ENCODE measurements around the gene PNMA3.
"Not testable (repeated sequence)": the region's sequence is repeated elsewhere in the genome, so short reads cannot be mapped to it uniquely, and the experiment has no call there.

Gene PNMA3, protein sequence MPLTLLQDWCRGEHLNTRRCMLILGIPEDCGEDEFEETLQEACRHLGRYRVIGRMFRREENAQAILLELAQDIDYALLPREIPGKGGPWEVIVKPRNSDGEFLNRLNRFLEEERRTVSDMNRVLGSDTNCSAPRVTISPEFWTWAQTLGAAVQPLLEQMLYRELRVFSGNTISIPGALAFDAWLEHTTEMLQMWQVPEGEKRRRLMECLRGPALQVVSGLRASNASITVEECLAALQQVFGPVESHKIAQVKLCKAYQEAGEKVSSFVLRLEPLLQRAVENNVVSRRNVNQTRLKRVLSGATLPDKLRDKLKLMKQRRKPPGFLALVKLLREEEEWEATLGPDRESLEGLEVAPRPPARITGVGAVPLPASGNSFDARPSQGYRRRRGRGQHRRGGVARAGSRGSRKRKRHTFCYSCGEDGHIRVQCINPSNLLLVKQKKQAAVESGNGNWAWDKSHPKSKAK

DNA sequence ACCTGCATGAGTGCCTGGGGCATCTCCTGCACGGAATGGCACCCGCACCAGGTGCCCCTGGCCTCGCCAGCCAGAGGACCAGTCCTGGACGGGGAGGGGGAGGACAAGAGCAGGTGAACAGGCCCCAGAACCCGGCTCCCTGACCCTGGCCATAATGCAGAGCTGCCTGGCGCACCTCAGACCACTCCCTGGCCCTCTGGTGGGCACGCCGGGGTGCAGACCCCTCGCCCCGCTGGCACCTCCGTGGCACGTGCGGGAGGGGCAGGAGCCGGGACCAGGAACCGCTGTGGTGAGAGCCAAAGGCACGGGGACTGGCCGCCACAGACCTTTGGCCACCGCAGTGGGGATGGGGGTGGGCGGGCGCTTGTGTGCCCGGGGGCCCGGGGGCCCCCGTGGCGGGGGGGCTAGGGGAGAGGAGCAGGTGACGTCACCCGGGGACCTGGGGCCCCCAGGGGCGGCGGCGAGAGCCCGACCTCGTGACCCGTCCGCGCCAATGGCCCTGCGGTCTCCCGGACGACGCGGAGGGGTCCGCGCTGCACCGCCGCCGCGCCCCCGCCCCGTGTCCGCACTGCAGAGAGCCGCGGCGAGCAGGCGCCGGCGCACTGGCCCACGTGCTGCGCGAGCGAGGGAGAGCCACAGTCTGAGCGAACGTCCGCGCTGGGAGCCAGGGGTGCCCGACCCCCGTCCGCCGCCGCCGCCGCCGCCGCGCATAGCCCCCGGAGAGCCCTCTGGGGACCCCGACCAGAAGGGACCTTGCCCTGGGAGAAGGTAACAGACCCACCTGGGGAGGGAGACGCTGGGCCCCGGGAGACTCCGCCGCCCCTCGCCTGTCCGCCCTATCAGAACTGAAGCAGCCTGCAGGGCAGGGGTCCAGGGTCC lies at the start of gene PNMA3:
Gene PNMA3 (plus strand): TSS at position 600 of the 879 bp plus-strand sequence. CDS start 586 bp downstream, outside the sequence.
- in situ Hi-C loops (cut with MboI; ENCODE audit: low pct_unique_long_range_greater_than_20kb, low sequenced_read_pairs) = no loop called here
- DNase-seq = no peak

DNA sequence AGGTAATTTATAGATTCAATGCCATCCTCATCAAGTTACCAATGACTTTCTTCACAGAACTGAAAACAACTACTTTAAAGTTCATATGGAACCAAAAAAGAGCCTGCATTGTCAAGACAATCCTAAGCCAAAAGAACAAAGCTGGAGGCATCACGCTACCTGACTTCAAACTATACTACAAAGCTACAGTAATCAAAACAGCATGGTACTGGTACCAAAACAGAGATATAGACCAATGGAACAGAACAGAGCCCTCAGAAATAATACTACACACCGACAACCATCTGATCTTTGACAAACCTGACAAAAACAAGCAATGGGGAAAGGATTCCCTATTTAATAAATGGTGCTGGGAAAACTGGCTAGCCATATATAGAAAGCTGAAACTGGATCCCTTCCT lies 39.1 kb upstream of the PNMA3 start:
- in situ Hi-C loops (cut with MboI; ENCODE audit: low pct_unique_long_range_greater_than_20kb, low sequenced_read_pairs); DNase-seq: not testable (repeated sequence)

DNA sequence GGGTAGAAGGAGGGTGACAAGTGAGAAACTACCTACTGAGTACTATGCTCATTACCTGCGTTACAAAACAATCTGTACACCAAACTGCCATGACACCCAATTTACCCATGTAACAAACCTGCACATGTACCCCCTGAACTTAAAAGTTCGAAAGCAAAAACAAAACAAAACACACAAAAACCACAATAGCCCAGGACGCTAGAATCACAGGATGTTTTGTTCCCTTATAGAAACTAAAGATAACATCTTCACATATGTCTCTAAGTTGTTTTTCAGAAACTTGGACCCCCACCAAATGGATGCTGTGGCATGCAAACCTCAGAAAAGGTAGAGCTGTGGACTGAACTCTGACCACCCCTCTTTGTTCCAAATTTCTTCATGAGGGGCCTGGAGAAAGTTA lies 37.1 kb upstream of the PNMA3 start:
- in situ Hi-C loops (cut with MboI; ENCODE audit: low pct_unique_long_range_greater_than_20kb, low sequenced_read_pairs) = no loop called here

DNA sequence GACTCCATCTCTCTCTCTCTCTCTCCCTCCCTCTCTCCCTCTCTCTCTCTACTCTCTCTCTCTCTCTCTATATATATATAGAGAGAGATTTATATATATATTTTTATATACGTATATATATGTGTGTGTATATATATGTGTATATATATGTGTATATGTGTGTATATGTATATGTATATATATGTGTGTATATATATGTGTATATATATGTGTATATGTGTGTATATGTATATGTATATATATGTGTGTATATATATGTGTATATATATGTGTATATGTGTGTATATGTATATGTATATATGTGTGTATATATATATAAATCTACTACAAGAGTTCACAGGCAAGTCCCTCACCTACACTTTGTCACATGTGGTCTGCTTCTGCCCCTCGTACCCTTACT lies 29.8 kb upstream of the PNMA3 start:
- in situ Hi-C loops (cut with MboI; ENCODE audit: low pct_unique_long_range_greater_than_20kb, low sequenced_read_pairs); DNase-seq: not testable (repeated sequence)

More for the DNA sequence above, 37.1 kb upstream of the PNMA3 start:
- DNase-seq = no peak

DNA sequence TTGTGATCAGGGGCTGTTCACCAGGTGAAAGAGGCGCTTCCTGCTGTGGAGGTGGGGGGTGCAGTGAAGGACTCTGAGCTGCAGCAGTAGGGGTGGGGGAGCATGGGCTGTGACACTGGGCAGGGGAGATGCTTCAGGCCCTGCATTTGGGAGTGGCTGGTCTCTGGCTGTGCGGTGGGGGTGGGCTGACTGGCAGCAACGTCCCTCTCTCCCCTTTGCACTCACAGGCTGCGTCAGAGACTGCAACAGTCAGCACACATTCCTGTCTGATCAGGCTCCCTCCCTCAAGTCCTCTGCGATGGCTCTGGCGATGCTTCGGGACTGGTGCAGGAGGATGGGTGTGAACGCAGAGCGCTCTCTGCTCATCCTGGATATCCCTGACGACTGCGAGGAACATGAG lies 27.8 kb upstream of the PNMA3 start:
- in situ Hi-C loops (cut with MboI; ENCODE audit: low pct_unique_long_range_greater_than_20kb, low sequenced_read_pairs); DNase-seq: not testable (repeated sequence)

DNA sequence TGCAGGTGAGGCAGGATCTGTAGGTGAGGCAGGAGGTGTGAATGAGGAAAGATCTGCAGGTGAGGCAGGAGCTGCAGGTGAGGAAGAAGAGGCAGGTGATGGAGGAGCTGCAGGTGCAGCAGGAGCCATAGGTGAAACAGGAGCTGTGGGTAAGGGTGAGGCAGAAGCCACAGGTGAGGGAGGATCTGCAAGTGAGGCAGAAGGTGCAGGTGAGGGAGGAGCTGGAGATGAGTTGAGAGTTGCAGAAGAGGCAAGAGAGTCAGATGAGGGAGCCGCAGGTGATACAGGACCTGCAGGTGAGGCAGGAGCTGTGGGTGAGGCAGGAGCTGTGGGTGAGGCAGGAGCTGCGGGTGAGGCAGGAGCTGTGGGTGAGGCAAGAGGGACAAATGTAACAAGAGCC lies 27.1 kb upstream of the PNMA3 start:
- in situ Hi-C loops (cut with MboI; ENCODE audit: low pct_unique_long_range_greater_than_20kb, low sequenced_read_pairs) = no loop called here
- no peak for DNase-seq

DNA sequence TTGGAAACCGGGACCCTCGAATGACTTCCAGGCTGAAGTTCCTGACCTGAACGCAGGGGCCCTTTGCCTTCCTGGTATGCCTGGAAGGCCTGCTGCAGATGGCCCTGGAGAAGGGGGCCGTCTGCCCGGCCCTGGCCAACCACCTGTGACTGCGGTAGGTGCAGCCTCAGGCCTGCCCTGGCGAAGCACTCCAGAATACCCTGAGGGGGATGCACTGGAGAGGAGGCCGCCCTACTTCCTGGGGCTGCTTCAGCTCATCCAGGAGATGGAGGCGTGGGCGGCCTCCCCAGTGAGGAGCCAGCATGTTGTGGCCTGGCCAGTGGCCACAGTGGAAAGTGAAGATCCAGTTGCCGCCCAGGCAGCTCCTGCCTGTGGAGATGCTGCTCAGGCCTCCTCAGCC lies 26.4 kb upstream of the PNMA3 start:
- in situ Hi-C loops (cut with MboI; ENCODE audit: low pct_unique_long_range_greater_than_20kb, low sequenced_read_pairs) = no loop called here

DNA sequence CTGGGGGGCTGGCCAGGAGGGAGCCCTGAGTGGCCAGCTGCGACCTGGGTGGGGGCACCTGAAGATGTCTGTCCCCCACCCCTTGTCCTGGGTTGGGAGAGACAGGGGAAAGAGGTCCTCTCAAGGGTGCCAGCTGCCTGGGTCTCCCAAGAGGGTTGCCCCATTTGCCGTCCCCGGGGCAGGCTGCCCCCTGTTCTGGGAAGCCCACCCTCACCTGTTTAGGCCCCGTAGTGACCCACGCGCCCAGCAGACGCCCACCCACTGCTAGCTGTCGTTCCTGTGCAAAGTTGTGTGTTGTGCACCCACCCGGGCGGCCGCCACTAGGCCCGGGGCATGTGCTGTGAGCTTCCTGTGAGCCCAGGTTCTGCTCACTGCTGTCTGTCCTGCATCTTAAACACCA lies 25.5 kb upstream of the PNMA3 start:
- no peak for DNase-seq
- in situ Hi-C loops (cut with MboI; ENCODE audit: low pct_unique_long_range_greater_than_20kb, low sequenced_read_pairs) = no loop called here

More for the DNA sequence above, 26.4 kb upstream of the PNMA3 start:
- DNase-seq = no peak

DNA sequence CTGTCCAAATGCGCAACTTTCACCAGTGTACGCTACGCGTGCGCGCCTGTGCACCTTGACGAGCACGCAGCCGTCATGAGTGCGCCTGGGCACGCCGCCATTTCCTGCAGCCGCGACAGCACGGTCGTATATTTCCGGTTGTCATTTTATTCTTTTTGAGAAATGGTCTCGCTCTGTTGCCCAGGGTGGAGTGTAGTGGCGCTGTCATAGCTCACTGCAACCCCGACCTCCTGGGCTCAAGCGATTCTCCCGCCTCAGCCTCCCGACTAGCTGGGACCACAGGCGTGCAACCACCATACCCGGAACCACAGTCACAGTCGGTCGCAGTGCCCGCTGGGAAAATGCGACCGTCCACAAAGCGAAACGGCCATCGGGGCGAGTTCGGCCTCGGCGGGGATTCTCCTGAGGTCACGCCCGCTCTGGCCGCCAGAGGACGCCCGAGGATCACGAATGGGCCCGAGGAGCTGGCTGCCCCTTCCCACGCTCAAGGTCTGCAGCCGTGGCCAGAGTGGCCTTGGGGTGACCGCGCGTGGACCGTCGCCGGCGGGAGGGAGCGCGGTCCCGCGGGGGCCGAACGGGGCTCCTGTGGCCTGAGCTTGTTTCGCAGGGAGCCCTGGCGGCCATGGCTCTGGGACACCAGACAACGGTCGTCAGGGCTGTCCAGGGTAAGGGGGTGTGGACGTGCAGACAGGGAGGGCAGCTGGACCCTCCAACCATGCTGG lies 23.7 kb upstream of the PNMA3 start:
- peak; percentile 75 for DNase-seq
- in situ Hi-C loops (cut with MboI; ENCODE audit: low pct_unique_long_range_greater_than_20kb, low sequenced_read_pairs) = no loop called here

DNA sequence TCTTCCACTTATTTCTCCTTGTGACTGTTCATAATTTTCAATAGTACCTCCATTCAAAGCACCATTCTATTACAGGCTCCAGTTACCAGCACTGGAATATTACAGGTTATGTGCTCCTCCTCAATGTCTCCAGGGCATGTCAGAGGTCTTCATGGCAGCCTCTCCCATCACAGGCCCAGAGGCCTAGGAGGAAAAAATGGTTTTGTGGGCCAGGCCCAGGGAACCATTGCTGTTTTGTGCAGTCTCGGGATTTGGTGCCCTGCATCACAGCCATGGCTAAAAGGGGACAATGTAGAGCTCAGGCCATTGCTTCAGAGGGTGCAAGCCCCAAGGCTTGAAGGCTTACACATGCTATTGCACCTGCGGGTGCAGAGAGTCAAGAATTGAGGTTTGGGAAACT lies 7.2 kb upstream of the PNMA3 start:
- in situ Hi-C loops (cut with MboI; ENCODE audit: low pct_unique_long_range_greater_than_20kb, low sequenced_read_pairs) = no loop called here
- no peak for DNase-seq

DNA sequence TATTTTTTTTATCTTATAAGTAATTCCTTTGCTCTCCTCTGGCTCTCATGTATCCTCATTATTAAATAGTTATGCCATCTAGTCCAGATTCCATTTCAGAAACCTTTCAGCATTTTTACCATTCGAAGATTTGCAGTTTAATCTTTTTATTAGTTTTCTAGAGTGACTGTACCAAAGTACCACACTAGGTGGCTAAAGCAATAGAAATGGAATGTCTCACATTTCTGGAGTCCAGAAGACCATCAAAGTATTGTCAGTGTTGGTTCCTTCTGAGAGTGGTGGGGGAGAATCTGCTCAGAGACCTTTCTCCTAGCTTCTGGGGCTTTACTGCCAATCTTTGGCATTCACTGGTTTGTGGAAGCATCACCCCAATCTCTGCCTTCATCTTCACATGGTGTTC lies 3.7 kb upstream of the PNMA3 start:
- DNase-seq = no peak
- in situ Hi-C loops (cut with MboI; ENCODE audit: low pct_unique_long_range_greater_than_20kb, low sequenced_read_pairs) = no loop called here

DNA sequence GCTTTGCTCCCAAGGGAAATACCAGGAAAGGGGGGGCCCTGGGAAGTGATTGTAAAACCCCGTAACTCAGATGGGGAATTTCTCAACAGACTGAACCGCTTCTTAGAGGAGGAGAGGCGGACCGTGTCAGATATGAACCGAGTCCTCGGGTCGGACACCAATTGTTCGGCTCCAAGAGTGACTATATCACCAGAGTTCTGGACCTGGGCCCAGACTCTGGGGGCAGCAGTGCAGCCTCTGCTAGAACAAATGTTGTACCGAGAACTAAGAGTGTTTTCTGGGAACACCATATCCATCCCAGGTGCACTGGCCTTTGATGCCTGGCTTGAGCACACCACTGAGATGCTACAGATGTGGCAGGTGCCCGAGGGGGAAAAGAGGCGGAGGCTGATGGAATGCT lies 1.0 kb downstream of the PNMA3 start:
- in situ Hi-C loops (cut with MboI; ENCODE audit: low pct_unique_long_range_greater_than_20kb, low sequenced_read_pairs) = no loop called here
- DNase-seq = no peak

DNA sequence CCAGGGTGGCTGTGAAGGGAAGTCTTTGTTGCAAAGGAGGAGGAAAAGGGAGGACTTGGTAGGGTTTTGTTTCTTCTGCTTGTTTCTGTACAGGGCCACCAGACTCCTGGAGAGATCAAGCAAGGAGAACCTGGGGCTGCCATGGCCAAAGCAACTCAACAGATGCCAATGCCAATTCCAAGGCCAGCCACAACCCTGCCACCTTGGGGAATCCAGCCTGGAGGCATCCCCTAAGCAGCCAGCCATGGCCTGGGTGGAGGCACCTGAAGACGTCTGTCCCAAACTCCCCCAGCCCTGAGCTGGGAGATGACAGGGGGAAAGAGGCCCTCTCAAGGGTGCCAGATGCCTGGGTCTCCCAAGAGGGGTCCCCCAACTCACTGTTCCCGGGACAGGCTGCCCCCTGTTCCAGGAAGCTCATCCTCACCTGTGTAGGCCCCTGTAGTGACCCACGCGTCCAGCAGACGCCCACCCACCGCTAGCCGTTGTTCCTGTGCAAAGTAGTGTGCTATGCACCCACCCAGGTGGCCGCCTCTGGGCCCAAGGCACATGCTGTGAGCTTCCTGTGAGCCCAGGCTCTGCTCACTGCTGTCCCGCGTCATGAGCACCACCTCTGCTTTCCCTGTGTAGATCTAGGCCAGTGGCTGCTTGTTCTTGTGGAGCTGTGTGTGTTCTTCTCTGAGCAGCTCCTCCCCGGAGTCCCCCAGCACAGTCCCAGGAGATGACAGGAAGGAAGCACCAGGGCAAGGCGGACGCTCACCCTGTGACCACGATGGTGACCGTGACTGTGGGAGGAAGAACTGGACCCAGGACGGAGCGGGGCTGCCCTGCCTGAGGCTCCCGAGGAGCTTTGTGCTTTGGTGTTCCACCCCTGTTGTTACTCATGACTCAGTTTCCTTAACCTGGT lies 3.2 kb downstream of the PNMA3 start:
- in situ Hi-C loops (cut with MboI; ENCODE audit: low pct_unique_long_range_greater_than_20kb, low sequenced_read_pairs) = no loop called here
- no peak for DNase-seq

DNA sequence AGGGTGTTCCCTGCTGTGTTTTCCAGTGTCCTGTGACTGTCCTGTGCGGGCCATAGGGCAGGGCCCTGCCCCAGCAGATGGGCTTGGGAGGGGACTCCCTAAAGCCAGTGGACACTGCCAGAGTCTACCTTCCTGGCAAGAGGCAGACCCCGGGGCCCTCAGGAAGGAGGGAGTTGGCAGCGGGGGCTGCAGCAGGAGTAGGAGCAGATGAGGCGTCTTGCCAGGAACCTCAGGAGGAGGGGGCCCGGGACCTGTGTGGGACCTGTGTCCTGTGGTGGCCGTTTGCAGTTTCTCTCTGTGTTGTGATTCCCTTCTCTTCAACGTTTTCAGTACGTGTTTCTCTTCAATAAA lies 3.8 kb downstream of the PNMA3 start:
- in situ Hi-C loops (cut with MboI; ENCODE audit: low pct_unique_long_range_greater_than_20kb, low sequenced_read_pairs) = no loop called here
- DNase-seq = no peak

DNA sequence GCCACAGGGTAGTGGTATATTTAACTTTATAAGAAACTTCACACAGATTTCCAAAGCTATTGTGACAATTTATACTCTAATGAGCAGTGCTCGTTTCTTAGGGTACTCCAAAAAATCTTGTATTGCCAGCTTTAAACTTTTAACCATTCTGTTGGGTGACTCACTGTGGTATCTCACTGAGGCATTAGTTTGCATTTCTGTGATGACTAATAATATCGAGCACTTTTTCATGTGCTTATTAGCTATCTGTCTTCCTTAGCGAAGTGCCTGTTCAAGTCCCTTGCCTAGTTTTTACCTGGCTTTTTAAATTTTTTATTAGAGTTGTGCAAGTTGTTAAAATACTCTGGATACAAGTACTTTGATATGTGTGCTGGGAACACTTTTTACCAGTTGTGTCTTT lies 5.5 kb downstream of the PNMA3 start:
- DNase-seq = no peak
- in situ Hi-C loops (cut with MboI; ENCODE audit: low pct_unique_long_range_greater_than_20kb, low sequenced_read_pairs) = no loop called here

DNA sequence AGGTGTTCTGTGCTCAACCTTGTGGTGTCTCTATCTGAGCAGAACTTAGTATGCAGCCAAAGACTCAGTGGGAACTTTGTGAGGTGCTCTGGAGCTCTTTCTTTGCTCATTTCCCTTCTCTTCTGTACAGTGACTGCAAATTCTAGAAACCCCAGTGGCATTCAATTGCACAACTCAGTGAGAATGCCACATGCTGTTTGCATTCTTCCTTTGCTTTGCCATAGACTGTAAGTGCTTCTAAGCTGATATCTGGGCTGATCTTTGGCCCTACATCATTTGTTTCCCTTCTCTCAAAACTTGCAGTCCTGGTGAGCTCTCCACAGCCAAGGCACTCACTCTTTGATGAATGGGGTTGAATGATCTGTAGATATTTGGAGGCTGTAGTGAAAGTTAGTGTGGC lies 7.0 kb downstream of the PNMA3 start:
- in situ Hi-C loops (cut with MboI; ENCODE audit: low pct_unique_long_range_greater_than_20kb, low sequenced_read_pairs) = no loop called here
- DNase-seq = no peak

DNA sequence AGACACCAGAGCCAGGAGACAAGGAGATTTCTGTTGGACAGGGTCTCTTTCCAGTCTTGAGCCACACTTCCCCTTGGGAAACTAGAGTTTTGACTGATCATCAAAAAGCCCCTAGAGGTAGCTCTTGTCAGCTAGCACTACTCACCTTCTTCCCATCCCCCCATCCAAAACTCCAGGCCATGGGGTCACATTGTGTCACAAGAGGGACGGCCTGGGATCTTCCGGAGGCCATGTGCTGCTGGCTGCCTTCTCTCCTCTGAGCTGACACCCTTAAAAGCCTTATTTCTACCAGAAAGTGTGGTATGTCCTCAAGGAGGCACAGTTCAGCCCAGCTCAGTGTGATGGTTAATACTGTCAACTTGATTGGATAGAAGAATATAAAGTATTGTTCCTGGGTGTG lies 7.8 kb downstream of the PNMA3 start:
- in situ Hi-C loops (cut with MboI; ENCODE audit: low pct_unique_long_range_greater_than_20kb, low sequenced_read_pairs) = no loop called here

DNA sequence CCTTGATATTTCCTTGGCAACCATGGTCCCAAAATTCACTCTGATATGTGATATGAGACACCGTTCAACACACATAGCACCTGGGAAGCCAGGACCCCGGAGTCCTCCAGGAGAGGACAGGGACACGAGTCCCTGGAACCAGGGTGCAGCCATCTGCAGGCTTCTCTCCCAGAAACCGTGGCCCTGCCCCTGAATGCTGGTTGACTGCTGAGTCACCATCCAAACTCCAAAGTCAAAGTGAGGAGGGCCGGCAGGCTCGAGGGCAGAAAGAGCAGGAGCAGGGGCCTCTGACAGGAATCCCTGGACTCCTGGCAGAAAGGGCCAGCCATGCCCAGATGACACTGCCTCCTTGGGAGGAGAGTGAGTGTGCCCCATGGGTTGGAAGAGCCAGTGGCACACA lies 9.1 kb downstream of the PNMA3 start:
- in situ Hi-C loops (cut with MboI; ENCODE audit: low pct_unique_long_range_greater_than_20kb, low sequenced_read_pairs) = no loop called here
- DNase-seq = no peak

More for the DNA sequence above, 7.8 kb downstream of the PNMA3 start:
- no peak for DNase-seq

DNA sequence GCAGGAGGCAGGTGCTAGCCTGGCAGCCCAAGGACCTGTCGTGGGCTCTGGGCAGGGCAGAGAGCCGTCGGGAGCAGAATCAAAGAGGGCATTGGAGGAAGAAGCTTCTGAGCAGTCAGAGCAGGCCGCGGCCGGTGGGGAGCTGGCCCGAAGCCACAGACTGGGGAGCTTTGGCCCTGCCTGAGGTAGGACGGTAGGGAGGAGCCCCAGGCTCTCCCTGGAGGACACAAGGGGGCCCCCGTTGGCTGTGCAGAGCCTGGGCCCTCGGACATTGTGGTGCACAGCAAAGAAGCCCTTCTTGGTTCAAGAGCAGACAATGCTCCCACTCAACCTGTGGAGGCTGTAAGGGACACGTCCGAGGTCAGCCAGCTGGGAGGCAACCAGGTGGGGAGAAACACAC lies 10.1 kb downstream of the PNMA3 start:
- in situ Hi-C loops (cut with MboI; ENCODE audit: low pct_unique_long_range_greater_than_20kb, low sequenced_read_pairs); DNase-seq: not testable (repeated sequence)
